ENCODE measurements around the gene UBQLNL.

Gene UBQLNL, protein sequence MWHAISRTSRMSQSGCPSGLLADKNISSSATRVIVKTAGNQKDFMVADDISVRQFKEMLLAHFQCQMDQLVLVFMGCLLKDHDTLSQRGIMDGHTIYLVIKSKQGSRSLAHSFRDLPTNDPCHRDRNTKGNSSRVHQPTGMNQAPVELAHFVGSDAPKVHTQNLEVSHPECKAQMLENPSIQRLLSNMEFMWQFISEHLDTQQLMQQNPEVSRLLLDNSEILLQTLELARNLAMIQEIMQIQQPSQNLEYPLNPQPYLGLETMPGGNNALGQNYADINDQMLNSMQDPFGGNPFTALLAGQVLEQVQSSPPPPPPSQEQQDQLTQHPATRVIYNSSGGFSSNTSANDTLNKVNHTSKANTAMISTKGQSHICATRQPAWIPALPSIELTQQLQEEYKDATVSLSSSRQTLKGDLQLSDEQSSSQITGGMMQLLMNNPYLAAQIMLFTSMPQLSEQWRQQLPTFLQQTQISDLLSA

GRCh38 chr11:5516599-5516998 is at the start of gene UBQLNL:
Gene UBQLNL, minus strand, starts transcription at chr11:5516699. Its CDS starts 258 bp downstream, at chr11:5516441.
- no peak for DNase-seq

- DNase-seq = no peak
Measured at GRCh38 chr11:5564259-5565019, 47.9 kb upstream of the UBQLNL start.

- DNase-seq = no peak
Measured at GRCh38 chr11:5557751-5558150, 41.3 kb upstream of the UBQLNL start.

DNA sequence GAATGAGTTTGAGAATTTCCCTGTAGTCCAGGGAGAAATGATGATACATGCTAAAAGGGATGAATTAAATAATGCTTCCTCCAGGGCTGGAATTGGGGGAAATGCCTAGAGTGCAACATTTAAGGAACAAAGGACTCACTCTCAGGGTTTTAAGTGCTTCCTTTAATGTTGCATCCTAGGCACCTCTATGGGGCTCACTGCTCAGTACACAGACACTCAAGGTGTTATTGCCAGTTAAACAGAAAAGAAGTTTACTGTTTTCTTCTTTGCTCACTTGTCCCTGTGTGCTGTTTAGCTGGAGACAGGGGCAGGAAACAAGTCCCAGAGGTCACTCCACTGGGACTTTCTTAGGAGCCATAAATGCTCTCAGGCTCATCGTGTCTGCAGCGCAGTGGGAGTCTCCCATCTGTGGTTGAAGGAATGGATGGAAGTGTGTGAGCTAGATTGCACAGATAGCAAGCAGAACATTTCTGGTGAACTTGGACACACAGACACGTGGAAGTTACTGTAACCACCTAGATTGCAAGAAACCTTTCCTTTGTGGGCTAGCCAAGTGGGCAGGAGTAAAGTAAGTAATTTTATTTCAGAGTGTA is 40.2 kb upstream of the UBQLNL start:
- no peak for DNase-seq

GRCh38 chr11:5553343-5553742 is 36.8 kb upstream of the UBQLNL start:
- DNase-seq = no peak

DNA sequence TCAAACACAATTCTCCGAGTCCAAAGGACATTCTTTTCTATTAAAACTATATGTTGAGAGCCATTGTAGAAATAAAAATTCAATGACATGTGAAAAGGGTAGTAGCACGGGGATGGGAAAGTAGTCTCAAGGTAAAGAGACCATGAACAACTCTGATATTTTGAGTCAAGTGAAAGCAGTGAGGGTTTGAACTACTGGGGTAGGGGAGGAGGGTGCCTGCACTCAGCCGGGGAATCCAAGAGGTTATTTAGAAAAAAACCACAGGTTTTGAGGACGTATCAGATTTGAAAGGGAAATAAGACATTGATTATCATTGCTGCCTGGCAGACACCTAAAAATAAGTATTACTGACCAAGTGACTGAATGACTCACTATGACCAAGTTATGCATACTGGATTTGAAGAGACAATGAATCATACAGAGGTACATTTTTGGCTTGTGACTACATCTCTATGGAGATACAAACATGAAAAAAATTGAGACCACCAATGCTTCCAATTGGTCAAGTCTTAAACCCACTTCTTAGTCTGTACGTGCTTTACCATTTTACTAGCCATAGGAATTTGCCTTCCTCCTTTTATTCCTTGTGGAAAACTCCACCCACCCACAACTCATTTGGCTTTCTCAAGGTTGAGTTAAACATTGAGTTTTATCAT is 34.1 kb upstream of the UBQLNL start:
- DNase-seq = no peak

GRCh38 chr11:5548440-5548839 is 31.9 kb upstream of the UBQLNL start, which contains the start of gene OR52H1:
Gene OR52H1, minus strand, starts transcription at chr11:5548540. Its CDS starts 3,035 bp downstream, at chr11:5545505.
- DNase-seq = no peak

DNA sequence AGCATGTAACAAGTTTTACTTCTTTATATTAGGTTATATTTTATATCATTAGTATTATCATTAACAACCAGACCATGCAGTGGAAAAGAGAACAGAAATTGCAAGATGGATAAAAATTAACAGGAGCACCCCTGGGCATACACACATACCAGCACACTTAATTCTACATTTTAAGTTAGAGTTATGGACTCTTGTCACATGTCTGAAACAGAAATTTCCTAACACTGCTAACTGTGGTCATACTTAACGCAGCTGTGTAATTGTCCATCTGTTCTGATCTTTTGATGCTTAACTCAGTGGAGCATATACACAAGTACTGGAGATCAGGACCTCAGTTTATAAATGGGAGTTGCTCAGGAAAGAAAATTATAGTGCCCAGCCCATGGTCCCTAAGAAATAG is 31.5 kb upstream of the UBQLNL start:
- DNase-seq = no peak

DNA sequence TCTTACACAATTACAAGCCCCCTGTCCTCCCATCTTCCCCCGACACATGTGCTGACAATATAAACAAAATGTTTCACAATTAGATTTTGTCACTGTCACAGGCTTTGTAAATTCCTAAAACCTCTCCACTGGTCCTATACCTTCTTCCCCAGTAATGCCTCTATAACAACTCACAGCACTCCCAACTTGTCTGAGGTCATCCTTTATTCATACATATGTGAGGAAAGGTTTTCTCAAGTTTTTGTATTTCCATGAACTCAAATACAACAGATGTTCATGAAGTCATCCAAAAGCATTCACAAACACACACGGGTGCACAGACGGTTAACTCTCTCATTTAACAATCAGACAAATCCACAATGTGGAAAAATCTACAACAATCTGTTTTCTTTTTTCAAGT is 30.0 kb upstream of the UBQLNL start:
- no peak for DNase-seq

- DNase-seq = no peak
Measured at GRCh38 chr11:5541427-5541826, 24.9 kb upstream of the UBQLNL start.

DNA sequence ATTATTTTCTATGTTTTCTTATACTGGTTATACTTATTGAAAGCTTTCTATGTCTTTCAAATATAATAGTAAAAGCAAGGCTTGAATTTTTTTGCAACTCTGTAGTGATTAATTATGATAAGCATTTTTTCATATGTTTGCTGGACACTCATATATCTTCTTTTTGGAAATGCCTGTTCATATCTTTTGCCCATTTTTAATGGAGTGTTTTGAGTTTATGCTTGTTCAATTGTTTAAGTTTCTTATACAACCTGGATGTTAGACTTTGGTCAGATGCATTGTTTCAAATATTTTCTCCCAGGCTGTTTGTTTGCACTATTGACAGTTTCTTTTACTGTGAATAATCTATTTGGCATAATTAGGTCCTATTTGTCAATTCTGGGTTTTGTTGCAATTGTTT is 20.0 kb upstream of the UBQLNL start:
- DNase-seq = no peak

GRCh38 chr11:5534046-5534445 is 17.5 kb upstream of the UBQLNL start:
- DNase-seq = no peak

- no peak for DNase-seq
Measured at GRCh38 chr11:5531053-5531831, 14.7 kb upstream of the UBQLNL start.

GRCh38 chr11:5528495-5528894 is 12.0 kb upstream of the UBQLNL start:
- no peak for DNase-seq

DNA sequence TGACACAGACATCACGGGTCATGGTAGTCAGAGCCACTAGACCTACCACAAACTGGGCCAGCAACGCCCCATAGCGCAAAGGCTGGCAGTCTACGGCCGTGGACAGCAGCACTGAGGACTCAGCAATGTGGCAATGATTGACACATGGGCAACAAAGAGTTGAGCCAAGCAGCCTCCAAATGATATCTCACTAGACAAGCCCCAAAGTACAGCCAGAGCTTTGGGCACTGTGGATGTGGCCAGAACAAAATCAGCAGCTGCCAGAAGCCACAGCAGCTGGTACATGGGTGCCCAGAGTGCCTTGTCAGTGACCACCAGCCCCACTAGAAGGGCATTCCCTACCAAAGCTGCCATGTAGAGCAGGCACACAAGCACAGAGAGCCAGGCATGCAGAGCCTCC is 11.2 kb upstream of the UBQLNL start:
- DNase-seq = no peak

DNA sequence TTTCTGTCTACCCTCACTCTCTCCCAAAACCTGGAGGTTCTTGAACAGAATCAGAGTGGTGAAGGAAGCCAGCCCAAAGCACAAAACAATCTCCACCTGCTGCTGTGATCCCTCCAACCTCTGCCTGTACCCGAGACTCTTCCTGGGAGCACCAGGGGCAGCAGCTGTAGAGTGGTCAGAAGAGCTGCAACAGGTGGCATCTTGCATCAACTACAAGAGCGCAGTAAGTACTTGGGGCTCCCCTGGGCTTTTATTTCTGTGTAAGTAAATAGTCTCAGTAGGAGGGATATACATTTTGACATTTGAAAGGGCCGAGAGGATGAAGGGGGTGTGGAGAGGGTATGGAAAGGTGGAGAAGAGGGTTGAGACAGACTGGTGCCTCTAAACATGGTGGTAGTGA is 8.3 kb upstream of the UBQLNL start:
- no peak for DNase-seq

DNA sequence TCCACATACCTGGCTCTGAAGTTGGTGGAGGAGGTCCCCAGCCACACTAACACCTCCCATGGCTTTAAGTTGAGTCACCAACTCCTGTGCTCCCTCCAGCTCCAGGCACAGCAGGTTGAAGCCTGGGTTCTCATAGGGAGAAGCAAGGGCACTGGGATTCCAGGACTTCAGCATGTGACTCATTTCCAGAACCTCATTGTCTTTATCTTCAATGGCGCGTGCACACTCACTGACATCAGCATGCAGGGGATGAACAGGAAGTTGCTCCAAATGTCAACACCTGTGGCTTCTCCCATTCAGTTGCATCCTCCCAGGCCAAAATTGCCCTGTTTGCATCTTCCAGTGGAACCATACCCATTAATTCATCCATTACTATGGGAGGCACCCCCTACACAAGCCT is 5.8 kb upstream of the UBQLNL start:
- DNase-seq = no peak

DNA sequence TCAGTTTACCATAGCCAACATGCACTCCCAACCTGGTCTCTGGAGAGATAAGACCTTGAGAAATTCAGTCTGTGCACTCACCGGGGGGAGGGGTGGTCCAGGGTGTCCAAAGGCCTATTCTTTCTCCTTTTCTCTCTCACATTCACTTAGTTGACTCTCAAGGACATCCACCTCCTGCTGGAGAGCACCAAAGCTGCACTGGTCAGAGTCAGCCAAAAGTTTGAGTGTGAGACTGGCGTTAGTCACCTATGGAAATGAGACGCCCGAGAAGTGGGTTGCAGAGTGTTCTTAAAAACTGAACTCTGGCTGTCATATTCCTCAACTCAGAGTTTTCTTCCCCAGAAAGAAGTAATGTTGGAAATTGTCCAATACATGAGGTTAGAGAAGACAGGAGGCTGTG is 5.0 kb upstream of the UBQLNL start:
- no peak for DNase-seq

DNA sequence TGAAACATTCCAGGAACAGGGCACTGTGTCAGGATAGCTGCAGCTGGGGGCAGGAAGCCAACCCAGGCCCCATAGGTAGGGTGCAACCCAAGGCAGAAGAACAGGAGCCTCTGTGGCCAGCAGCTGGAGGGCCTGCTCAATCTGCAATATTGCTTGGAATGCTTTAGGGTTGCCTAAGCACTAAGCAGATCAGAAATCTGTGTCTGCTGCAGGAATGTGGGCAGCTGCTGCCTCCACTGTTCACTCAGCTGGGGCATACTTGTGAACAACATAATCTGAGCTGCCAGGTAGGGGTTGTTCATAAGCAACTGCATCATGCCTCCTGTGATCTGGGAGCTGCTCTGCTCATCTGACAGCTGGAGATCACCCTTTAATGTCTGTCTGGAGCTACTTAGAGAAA is 1.7 kb downstream of the UBQLNL start:
- no peak for DNase-seq

GRCh38 chr11:5509803-5510202 is 6.7 kb downstream of the UBQLNL start, which contains the start of gene UBQLN3:
Gene UBQLN3, minus strand, starts transcription at chr11:5509957. Its CDS starts 399 bp downstream, at chr11:5509558.
- no peak for DNase-seq

DNA sequence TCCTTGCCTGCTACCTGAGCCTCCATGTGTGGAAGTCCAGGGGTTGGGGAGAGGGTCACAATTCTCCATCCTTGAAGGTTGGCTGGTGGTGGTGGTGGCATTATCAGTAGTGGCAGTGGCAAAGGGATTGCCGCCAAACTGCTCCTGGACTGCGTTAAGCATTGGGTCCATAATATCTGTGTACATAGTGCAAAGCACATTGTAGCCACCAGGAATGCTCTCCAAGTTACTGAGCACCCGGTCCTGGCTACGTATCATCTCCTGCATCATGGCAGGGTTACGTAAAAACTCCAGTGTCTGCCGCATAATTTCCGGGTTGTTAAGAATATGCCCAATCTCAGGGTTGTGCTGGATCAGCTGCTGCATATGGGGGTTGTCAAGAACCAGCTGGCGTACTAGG is 7.9 kb downstream of the UBQLNL start:
- DNase-seq = no peak

DNA sequence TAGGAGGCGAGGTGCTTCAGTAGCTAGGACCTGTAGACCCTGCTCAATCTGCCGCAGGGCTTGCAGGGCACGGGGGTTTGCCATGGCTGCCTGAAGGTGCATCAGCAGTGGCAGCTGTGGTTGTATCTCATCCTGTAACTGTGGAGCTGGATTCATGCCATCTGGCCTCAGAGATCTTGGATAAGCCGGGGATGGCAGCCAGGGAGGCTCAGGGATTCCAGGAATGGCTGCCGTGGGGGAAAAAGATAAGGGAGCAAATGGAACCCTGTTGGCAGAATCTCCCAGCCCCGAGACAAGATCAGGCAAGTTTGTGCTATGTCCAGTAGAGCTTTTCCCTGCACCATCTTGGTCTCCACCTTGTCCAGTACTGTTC is 8.6 kb downstream of the UBQLNL start:
- DNase-seq = no peak
